ENCODE data around the gene HHAT. TPM values are rescaled to one million over a fixed set of nuclear protein-coding genes. Genes with fewer than 3 reads are reported as not detected.

HHAT gene
- total and polyA plus RNA-seq, 2 donors (not counting 3 experiments of a cell fraction or from before 2014, with no cell fraction given): 2.4 to 4.3 TPM

GRCh38 chr1:210688512-210689234, 360.0 kb downstream of the HHAT start:
- H3K9me3 ChIP-seq (replicated peaks; ENCODE audit: control insufficient read depth, insufficient read depth, low read length): peaks cover 4% of the 10 kb centered on the region
- no peak overlapping the region for H2AFZ ChIP-seq (ENCODE audit: low read depth, low read length)
- no peak overlapping the region for H3K4me2 ChIP-seq (ENCODE audit: insufficient read depth, low read length)
- FAIRE-seq (no peak), DNase-seq (ENCODE audit: low read depth, low spot score) (no peak)
- ChIA-PET POLR2A (no interaction called here), CTCF (no interaction called here)
- no peak overlapping the region for H3K9ac ChIP-seq (replicated peaks; ENCODE audit: extremely low read depth, insufficient read depth, low read length)
- H3K27me3 ChIP-seq (ENCODE audit: control insufficient read depth in 2 of 2, insufficient read depth in 2 of 2, low read length in 2 of 2): no peaks in the 10 kb centered on the region
- no peaks in the 10 kb centered on the region for H3K9me1 ChIP-seq (replicated peaks; ENCODE audit: control insufficient read depth, extremely low read depth, insufficient read depth, low read length)
- no peaks in the 10 kb centered on the region for H3K36me3 ChIP-seq (ENCODE audit: control insufficient read depth in 2 of 2, extremely low read depth in 1 of 2, insufficient read depth in 2 of 2, low read length in 2 of 2)
- no TSS peak for BruUV-seq (replicated peaks)
- no peaks in the 10 kb centered on the region for H3K4me1 ChIP-seq (ENCODE audit: control insufficient read depth, extremely low read depth, insufficient read depth, low read length)
- intact Hi-C loops (cut with micrococcal nuclease): no loop called here
- H4K20me1 ChIP-seq (replicated peaks; ENCODE audit: control insufficient read depth, extremely low read depth, insufficient read depth, low read length): no peaks in the 10 kb centered on the region
- no peaks in the 10 kb centered on the region for H3K79me2 ChIP-seq (ENCODE audit: control insufficient read depth, insufficient read depth, low read length)
- no peak overlapping the region for H3K27ac ChIP-seq (ENCODE audit: insufficient read depth, low read depth, low read length)
- TF ChIP-seq FOS (IDR thresholded peaks at IDR 0.05; ENCODE audit: borderline replicate concordance, insufficient read depth, low read length) (no peak), MAX (IDR thresholded peaks at IDR 0.05; ENCODE audit: insufficient read depth, insufficient read length) (no peak), JUN (IDR thresholded peaks at IDR 0.05; ENCODE audit: borderline replicate concordance, insufficient read depth, insufficient read length, low read depth) (no peak), EZH2 (IDR thresholded peaks at IDR 0.05; ENCODE audit: borderline replicate concordance, low read depth, low read length, severe bottlenecking) (no peak)
- dilution Hi-C loops (cut with MboI; ENCODE audit: extremely low pct_ligation_motif_present, low sequenced_read_pairs): no loop called here
- no peak overlapping the region for H3K4me3 ChIP-seq (replicated peaks in 1 of 3; ENCODE audit: insufficient read depth in 1 of 3, low read depth in 1 of 3, low read length in 3 of 3)

GRCh38 chr1:210689826-210690225, 361.1 kb downstream of the HHAT start:
- ChIA-PET POLR2A (no interaction called here), CTCF (no interaction called here)
- DNase-seq (ENCODE audit: low read depth, low spot score) (no peak), FAIRE-seq (no peak)
- dilution Hi-C loops (cut with MboI; ENCODE audit: extremely low pct_ligation_motif_present, low sequenced_read_pairs): no loop called here
- H3K4me2 ChIP-seq (ENCODE audit: insufficient read depth, low read length): no peak overlapping the region
- intact Hi-C loops (cut with micrococcal nuclease): no loop called here
- BruUV-seq (replicated peaks): no TSS peak
- TF ChIP-seq POLR2A (IDR thresholded peaks at IDR 0.05; ENCODE audit: low read depth, low read length) (no peak), FOS (IDR thresholded peaks at IDR 0.05; ENCODE audit: borderline replicate concordance, insufficient read depth, low read length) (no peak), JUN (IDR thresholded peaks at IDR 0.05; ENCODE audit: borderline replicate concordance, insufficient read depth, insufficient read length, low read depth) (no peak), CTCF (IDR thresholded peaks at IDR 0.05; ENCODE audit: extremely low read depth in 1 of 2, insufficient read depth in 1 of 2, low read depth in 1 of 2, low read length in 2 of 2) (no peak), POLR2AphosphoS5 (IDR thresholded peaks at IDR 0.05; ENCODE audit: insufficient read depth, low read depth, low read length) (no peak), EZH2 (IDR thresholded peaks at IDR 0.05; ENCODE audit: borderline replicate concordance, low read depth, low read length, severe bottlenecking) (no peak), MYC (IDR thresholded peaks at IDR 0.05; ENCODE audit: low read depth, low read length) (no peak), MAX (IDR thresholded peaks at IDR 0.05; ENCODE audit: insufficient read depth, insufficient read length) (no peak), GATA2 (IDR thresholded peaks at IDR 0.05; ENCODE audit: insufficient read depth, insufficient read length, low read depth, low read length) (no peak)
- peaks cover 4% of the 10 kb centered on the region for H3K9me3 ChIP-seq (replicated peaks; ENCODE audit: control insufficient read depth, insufficient read depth, low read length)
- no peak overlapping the region for H3K9ac ChIP-seq (replicated peaks; ENCODE audit: extremely low read depth, insufficient read depth, low read length)
- no peaks in the 10 kb centered on the region for H3K4me1 ChIP-seq (ENCODE audit: control insufficient read depth, extremely low read depth, insufficient read depth, low read length)
- no peak overlapping the region for H2AFZ ChIP-seq (ENCODE audit: low read depth, low read length)
- no peaks in the 10 kb centered on the region for H3K9me1 ChIP-seq (replicated peaks; ENCODE audit: control insufficient read depth, extremely low read depth, insufficient read depth, low read length)
- no peak overlapping the region for H3K27ac ChIP-seq (ENCODE audit: insufficient read depth, low read depth, low read length)
- no peaks in the 10 kb centered on the region for H3K27me3 ChIP-seq (ENCODE audit: control insufficient read depth in 2 of 2, insufficient read depth in 2 of 2, low read length in 2 of 2)
- no peaks in the 10 kb centered on the region for H3K79me2 ChIP-seq (ENCODE audit: control insufficient read depth, insufficient read depth, low read length)
- H3K4me3 ChIP-seq (replicated peaks in 1 of 3; ENCODE audit: insufficient read depth in 1 of 3, low read depth in 1 of 3, low read length in 3 of 3): no peak overlapping the region
- H3K36me3 ChIP-seq (ENCODE audit: control insufficient read depth in 2 of 2, extremely low read depth in 1 of 2, insufficient read depth in 2 of 2, low read length in 2 of 2): no peaks in the 10 kb centered on the region
- no peaks in the 10 kb centered on the region for H4K20me1 ChIP-seq (replicated peaks; ENCODE audit: control insufficient read depth, extremely low read depth, insufficient read depth, low read length)
